Central memory CD8-positive, alpha-beta T cell (primary cell): ENCODE results near the gene PPP1CB.

Source experiments
- ATAC-seq: fragments of 150-1000 bp; cut with Tn5 transposase; replicated peaks from 2 replicates; pipeline ENCODE4 v1.10.0; 2022; ENCODE audit warnings: mild to moderate bottlenecking, moderate FRiP score, moderate number of reproducible peaks; ENCODE audit not compliant: poor library complexity, severe bottlenecking; ENCODE audit errors: extremely low read depth
- DNase-seq, 2 donors: peaks; one replicate each; pipeline ENCODE4 v3.0.0; 2021; ENCODE audit warnings: low spot score in 2 of 2
- H3K27ac Mint-ChIP-seq: one replicate; pipeline ENCODE4 v1.8.0; 2022; ENCODE audit warnings: low read depth, mild to moderate bottlenecking, moderate library complexity, mixed read lengths
- H3K27me3 Mint-ChIP-seq: one replicate; pipeline ENCODE4 v1.8.0; 2022; ENCODE audit warnings: mixed read lengths
- H3K36me3 Mint-ChIP-seq: one replicate; pipeline ENCODE4 v1.8.0; 2022; ENCODE audit warnings: mild to moderate bottlenecking, moderate library complexity, mixed read lengths; ENCODE audit not compliant: insufficient read depth
- H3K4me1 Mint-ChIP-seq: one replicate; pipeline ENCODE4 v1.8.0; 2022; ENCODE audit warnings: mixed read lengths
- H3K4me3 Mint-ChIP-seq: one replicate; pipeline ENCODE4 v1.8.0; 2022; ENCODE audit warnings: mild to moderate bottlenecking, moderate library complexity, mixed read lengths
- H3K9me3 Mint-ChIP-seq: one replicate; pipeline ENCODE4 v1.8.0; 2022; ENCODE audit warnings: mixed read lengths

Gene PPP1CB

GRCh38 chr2:28751252-28751955 is at the start of gene PPP1CB:
TSS of gene PPP1CB (plus strand) at chr2:28751830. CDS start at chr2:28752125, 295 bp downstream.
- Mint-ChIP-seq H3K4me1 (peaks cover 60% of the 10 kb centered on the region), H3K4me3 (peak within 1 kb of the TSS; percentile 90), H3K27ac (peak within 1 kb of the TSS; percentile 97), H3K27me3 (no peaks in the 10 kb centered on the region), H3K9me3 (no peaks in the 10 kb centered on the region), H3K36me3 (peaks cover 29% of the 10 kb centered on the region)
- peak; percentile 87 for ATAC-seq
- DNase-seq: peak; percentile 91 to 97

- Mint-ChIP-seq H3K4me3 (no peak overlapping the region), H3K27ac (peak overlapping the region; percentile 12), H3K4me1 (no peaks in the 10 kb centered on the region), H3K27me3 (no peaks in the 10 kb centered on the region), H3K9me3 (peaks cover 19% of the 10 kb centered on the region), H3K36me3 (no peaks in the 10 kb centered on the region)
- no peak for DNase-seq
- ATAC-seq: no peak
Observed at GRCh38 chr2:28702415-28702861, 49.2 kb upstream of the PPP1CB start.

- Mint-ChIP-seq H3K9me3 (peaks cover 19% of the 10 kb centered on the region), H3K4me1 (no peaks in the 10 kb centered on the region), H3K27me3 (no peaks in the 10 kb centered on the region), H3K4me3 (no peak overlapping the region), H3K27ac (no peak overlapping the region), H3K36me3 (no peaks in the 10 kb centered on the region)
- ATAC-seq (no peak), DNase-seq (no peak)
Observed at GRCh38 chr2:28702878-28703277, 48.8 kb upstream of the PPP1CB start.

GRCh38 chr2:28704621-28705020 is 47.0 kb upstream of the PPP1CB start:
- Mint-ChIP-seq H3K27me3 (no peaks in the 10 kb centered on the region), H3K4me1 (no peaks in the 10 kb centered on the region)
- no peak for ATAC-seq

GRCh38 chr2:28705751-28706440 is 45.7 kb upstream of the PPP1CB start:
- no peaks in the 10 kb centered on the region for H3K36me3 Mint-ChIP-seq
- no peaks in the 10 kb centered on the region for H3K27me3 Mint-ChIP-seq
- H3K4me1 Mint-ChIP-seq: no peaks in the 10 kb centered on the region
- no peak overlapping the region for H3K27ac Mint-ChIP-seq
- ATAC-seq: no peak
- no peak overlapping the region for H3K4me3 Mint-ChIP-seq
- peaks cover 19% of the 10 kb centered on the region for H3K9me3 Mint-ChIP-seq
- no peak for DNase-seq

More at GRCh38 chr2:28704621-28705020, 47.0 kb upstream of the PPP1CB start:
- no peak for DNase-seq
- H3K4me3 Mint-ChIP-seq: no peak overlapping the region
- H3K9me3 Mint-ChIP-seq: peaks cover 19% of the 10 kb centered on the region
- no peaks in the 10 kb centered on the region for H3K36me3 Mint-ChIP-seq
- no peak overlapping the region for H3K27ac Mint-ChIP-seq

GRCh38 chr2:28707592-28707991 is 44.0 kb upstream of the PPP1CB start:
- no peak for ATAC-seq
- DNase-seq: no peak
- Mint-ChIP-seq H3K27me3 (no peaks in the 10 kb centered on the region), H3K36me3 (no peaks in the 10 kb centered on the region), H3K4me1 (no peaks in the 10 kb centered on the region), H3K27ac (no peak overlapping the region), H3K9me3 (peaks cover 15% of the 10 kb centered on the region), H3K4me3 (no peak overlapping the region)

- no peaks in the 10 kb centered on the region for H3K36me3 Mint-ChIP-seq
- ATAC-seq (no peak), DNase-seq (no peak)
Observed at GRCh38 chr2:28709101-28709500, 42.5 kb upstream of the PPP1CB start.

GRCh38 chr2:28710545-28710944 is 41.1 kb upstream of the PPP1CB start:
- H3K9me3 Mint-ChIP-seq: peaks cover 13% of the 10 kb centered on the region
- no peaks in the 10 kb centered on the region for H3K36me3 Mint-ChIP-seq
- DNase-seq (no peak), ATAC-seq (no peak)
- H3K4me1 Mint-ChIP-seq: no peaks in the 10 kb centered on the region
- H3K4me3 Mint-ChIP-seq: no peak overlapping the region
- no peak overlapping the region for H3K27ac Mint-ChIP-seq
- peaks cover 3% of the 10 kb centered on the region for H3K27me3 Mint-ChIP-seq

More at GRCh38 chr2:28709101-28709500, 42.5 kb upstream of the PPP1CB start:
- H3K27me3 Mint-ChIP-seq: no peaks in the 10 kb centered on the region
- no peak overlapping the region for H3K4me3 Mint-ChIP-seq
- no peak overlapping the region for H3K27ac Mint-ChIP-seq
- no peaks in the 10 kb centered on the region for H3K4me1 Mint-ChIP-seq
- peaks cover 15% of the 10 kb centered on the region for H3K9me3 Mint-ChIP-seq

GRCh38 chr2:28713577-28714298 is 37.9 kb upstream of the PPP1CB start:
- Mint-ChIP-seq H3K9me3 (no peaks in the 10 kb centered on the region), H3K4me1 (no peaks in the 10 kb centered on the region), H3K27me3 (peaks cover 26% of the 10 kb centered on the region), H3K4me3 (no peak overlapping the region), H3K36me3 (no peaks in the 10 kb centered on the region), H3K27ac (no peak overlapping the region)
- ATAC-seq (no peak), DNase-seq (no peak)

- no peak overlapping the region for H3K27ac Mint-ChIP-seq
- DNase-seq: no peak
- ATAC-seq: peak; percentile 24
- H3K4me3 Mint-ChIP-seq: no peak overlapping the region
- no peaks in the 10 kb centered on the region for H3K36me3 Mint-ChIP-seq
- peaks cover 28% of the 10 kb centered on the region for H3K27me3 Mint-ChIP-seq
- no peaks in the 10 kb centered on the region for H3K9me3 Mint-ChIP-seq
- H3K4me1 Mint-ChIP-seq: no peaks in the 10 kb centered on the region
Observed at GRCh38 chr2:28716265-28716865, 35.3 kb upstream of the PPP1CB start.

- DNase-seq (no peak), ATAC-seq (no peak)
- Mint-ChIP-seq H3K4me3 (no peak overlapping the region), H3K9me3 (no peaks in the 10 kb centered on the region), H3K4me1 (no peaks in the 10 kb centered on the region), H3K27me3 (peaks cover 28% of the 10 kb centered on the region), H3K36me3 (no peaks in the 10 kb centered on the region), H3K27ac (no peak overlapping the region)
Observed at GRCh38 chr2:28717339-28717758, 34.3 kb upstream of the PPP1CB start.

- H3K36me3 Mint-ChIP-seq: no peaks in the 10 kb centered on the region
- H3K27ac Mint-ChIP-seq: no peak overlapping the region
- peaks cover 26% of the 10 kb centered on the region for H3K27me3 Mint-ChIP-seq
- H3K9me3 Mint-ChIP-seq: no peaks in the 10 kb centered on the region
- no peak for ATAC-seq
- no peak for DNase-seq
- H3K4me1 Mint-ChIP-seq: no peaks in the 10 kb centered on the region
- no peak overlapping the region for H3K4me3 Mint-ChIP-seq
Observed at GRCh38 chr2:28720345-28720744, 31.3 kb upstream of the PPP1CB start.
